NB4 (cell line): Measurements from ENCODE around the gene MRNIP.

Source experiments
- POLR2A ChIP-seq: IDR thresholded peaks from 2 replicates; pipeline ENCODE4 v1.6.1; 2011; ENCODE audit warnings: mild to moderate bottlenecking; ENCODE audit not compliant: insufficient read length; ENCODE audit errors: extremely low read depth
- TF ChIP-seq, protein P1 (sequence below): IDR thresholded peaks from one replicate; pipeline ENCODE4 v1.5.1; 2012; ENCODE audit warnings: low read depth, low read length
- TF ChIP-seq, protein P2 (sequence below): IDR thresholded peaks from 2 replicates; pipeline ENCODE4 v1.6.1; 2011; ENCODE audit warnings: low read depth, low read length

DNA sequence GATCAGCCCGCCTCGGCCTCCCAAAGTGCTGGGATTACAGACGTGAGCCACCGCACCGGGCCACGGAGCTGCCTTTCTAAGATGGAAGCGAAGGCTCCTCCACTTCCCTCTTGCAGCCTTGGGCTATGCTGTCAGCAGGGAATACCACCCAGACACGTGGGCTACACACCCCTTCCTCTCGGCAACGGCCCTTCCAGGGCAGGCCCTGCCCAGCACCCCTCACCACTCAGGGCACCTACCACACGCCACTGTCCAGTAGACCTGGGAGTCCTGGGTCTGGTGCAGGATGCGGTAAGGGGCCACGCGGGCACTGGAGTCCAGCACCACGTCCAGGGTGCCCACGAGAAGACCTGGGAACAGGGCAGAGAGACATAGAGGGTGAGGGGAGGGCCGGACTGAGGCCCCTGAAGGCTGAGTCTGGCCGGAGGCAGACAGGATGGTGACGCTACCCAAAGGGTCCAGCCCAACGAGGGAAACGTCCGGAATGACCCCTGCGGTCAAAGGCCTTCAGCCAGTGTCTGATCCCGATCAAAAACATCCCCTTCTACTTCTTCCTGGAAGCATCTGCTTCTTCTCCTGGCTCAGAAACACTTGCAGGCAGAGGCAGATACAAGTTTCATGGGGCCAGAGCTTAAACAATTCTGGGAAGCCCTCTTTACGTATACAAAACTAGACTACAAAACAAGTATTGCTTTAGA lies 46.0 kb upstream of the MRNIP start:
- TF ChIP-seq, protein P1, sequence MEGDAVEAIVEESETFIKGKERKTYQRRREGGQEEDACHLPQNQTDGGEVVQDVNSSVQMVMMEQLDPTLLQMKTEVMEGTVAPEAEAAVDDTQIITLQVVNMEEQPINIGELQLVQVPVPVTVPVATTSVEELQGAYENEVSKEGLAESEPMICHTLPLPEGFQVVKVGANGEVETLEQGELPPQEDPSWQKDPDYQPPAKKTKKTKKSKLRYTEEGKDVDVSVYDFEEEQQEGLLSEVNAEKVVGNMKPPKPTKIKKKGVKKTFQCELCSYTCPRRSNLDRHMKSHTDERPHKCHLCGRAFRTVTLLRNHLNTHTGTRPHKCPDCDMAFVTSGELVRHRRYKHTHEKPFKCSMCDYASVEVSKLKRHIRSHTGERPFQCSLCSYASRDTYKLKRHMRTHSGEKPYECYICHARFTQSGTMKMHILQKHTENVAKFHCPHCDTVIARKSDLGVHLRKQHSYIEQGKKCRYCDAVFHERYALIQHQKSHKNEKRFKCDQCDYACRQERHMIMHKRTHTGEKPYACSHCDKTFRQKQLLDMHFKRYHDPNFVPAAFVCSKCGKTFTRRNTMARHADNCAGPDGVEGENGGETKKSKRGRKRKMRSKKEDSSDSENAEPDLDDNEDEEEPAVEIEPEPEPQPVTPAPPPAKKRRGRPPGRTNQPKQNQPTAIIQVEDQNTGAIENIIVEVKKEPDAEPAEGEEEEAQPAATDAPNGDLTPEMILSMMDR, result no peak
- TF ChIP-seq POLR2A, result no peak
- TF ChIP-seq, protein P2, sequence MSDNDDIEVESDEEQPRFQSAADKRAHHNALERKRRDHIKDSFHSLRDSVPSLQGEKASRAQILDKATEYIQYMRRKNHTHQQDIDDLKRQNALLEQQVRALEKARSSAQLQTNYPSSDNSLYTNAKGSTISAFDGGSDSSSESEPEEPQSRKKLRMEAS, result no peak
